ENCODE results near the gene MROH8.
"Not testable (repeated sequence)": the region's sequence is repeated elsewhere in the genome, so short reads cannot be mapped to it uniquely, and the experiment has no call there.

The MROH8 gene

GRCh38 chr20:37154684-37155298 is 24.6 kb downstream of the MROH8 start:
- no peak for DNase-seq (ENCODE audit: low spot score)

- no peak for DNase-seq (ENCODE audit: low spot score)
Measured at GRCh38 chr20:37152284-37152683, 27.1 kb downstream of the MROH8 start.

- peak; percentile 10 for DNase-seq (ENCODE audit: low spot score)
Measured at GRCh38 chr20:37151529-37151928, 27.8 kb downstream of the MROH8 start.

- not testable (repeated sequence) for DNase-seq (ENCODE audit: low spot score)
Measured at GRCh38 chr20:37150864-37151263, 28.5 kb downstream of the MROH8 start.

- no peak for DNase-seq (ENCODE audit: low spot score)
Measured at GRCh38 chr20:37147250-37147649, 32.1 kb downstream of the MROH8 start.

- DNase-seq (ENCODE audit: low spot score) = peak; percentile 33
Measured at GRCh38 chr20:37144856-37145404, 34.4 kb downstream of the MROH8 start.

- peak; percentile 49 for DNase-seq (ENCODE audit: low spot score)
Measured at GRCh38 chr20:37142708-37143107, 36.6 kb downstream of the MROH8 start.

GRCh38 chr20:37137547-37137946 is 41.8 kb downstream of the MROH8 start:
- DNase-seq (ENCODE audit: low spot score) = no peak

- no peak for DNase-seq (ENCODE audit: low spot score)
Measured at GRCh38 chr20:37133952-37134351, 45.4 kb downstream of the MROH8 start.

GRCh38 chr20:37131486-37131885 is 47.9 kb downstream of the MROH8 start:
- DNase-seq (ENCODE audit: low spot score) = no peak

- no peak for DNase-seq (ENCODE audit: low spot score)
Measured at GRCh38 chr20:37128803-37129202, 50.5 kb downstream of the MROH8 start.

- DNase-seq (ENCODE audit: low spot score) = not testable (repeated sequence)
Measured at GRCh38 chr20:37126290-37126689, 53.1 kb downstream of the MROH8 start.

- DNase-seq (ENCODE audit: low spot score) = no peak
Measured at GRCh38 chr20:37123441-37123840, 55.9 kb downstream of the MROH8 start.

- DNase-seq (ENCODE audit: low spot score) = no peak
Measured at GRCh38 chr20:37120497-37120896, 58.9 kb downstream of the MROH8 start.

- no peak for DNase-seq (ENCODE audit: low spot score)
Measured at GRCh38 chr20:37119356-37120036, 59.9 kb downstream of the MROH8 start.

GRCh38 chr20:37114012-37114411 is 65.3 kb downstream of the MROH8 start:
- no peak for DNase-seq (ENCODE audit: low spot score)

- peak; percentile 28 for DNase-seq (ENCODE audit: low spot score)
Measured at GRCh38 chr20:37111926-37112455, 67.4 kb downstream of the MROH8 start.

- no peak for DNase-seq (ENCODE audit: low spot score)
Measured at GRCh38 chr20:37108676-37109075, 70.7 kb downstream of the MROH8 start.

- no peak for DNase-seq (ENCODE audit: low spot score)
Measured at GRCh38 chr20:37102571-37102970, 76.8 kb downstream of the MROH8 start.

- no peak for DNase-seq (ENCODE audit: low spot score)
Measured at GRCh38 chr20:37096415-37097041, 82.8 kb downstream of the MROH8 start.

GRCh38 chr20:37095599-37096414 is 83.5 kb downstream of the MROH8 start, which contains the start of gene RBL1:
Gene RBL1, minus strand, starts transcription at chr20:37095997. Its CDS starts 69 bp downstream, at chr20:37095928.
- peak; percentile 85 for DNase-seq (ENCODE audit: low spot score)

GRCh38 chr20:37095108-37095598 is 84.2 kb downstream of the MROH8 start:
- peak; percentile 20 for DNase-seq (ENCODE audit: low spot score)
